ENCODE results near the gene LAMA2.

The LAMA2 gene

DNA sequence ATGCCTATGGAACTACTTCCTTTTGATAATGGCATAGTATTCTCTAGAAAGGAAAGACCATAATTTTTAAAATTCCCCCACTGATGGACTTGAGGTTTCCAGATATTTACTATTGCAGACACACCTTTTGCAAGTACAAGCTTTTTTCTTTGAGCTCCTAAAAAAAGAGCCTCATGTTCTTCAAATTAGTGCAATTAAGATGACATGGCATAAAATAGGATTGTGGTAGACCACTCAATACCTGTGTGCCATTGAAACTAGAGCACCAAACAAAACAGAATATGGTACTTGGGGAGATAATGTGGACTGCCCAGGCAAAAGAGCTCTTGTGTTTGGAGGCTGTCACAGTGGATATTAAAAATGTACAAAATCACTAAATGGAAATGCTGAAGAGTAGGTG lies 19.0 kb upstream of the LAMA2 start:
- no peaks in the 10 kb centered on the region for H3K36me3 ChIP-seq (ENCODE audit: control insufficient read depth, insufficient read depth, low read length)
- no peaks in the 10 kb centered on the region for H3K4me1 ChIP-seq (ENCODE audit: control insufficient read depth, insufficient read depth, low read length)
- no peaks in the 10 kb centered on the region for H3K27me3 ChIP-seq (ENCODE audit: control insufficient read depth, insufficient read depth, low read length)
- no peaks in the 10 kb centered on the region for H3K9me3 ChIP-seq (ENCODE audit: control insufficient read depth, insufficient read depth, low read length)
- DNase-seq (ENCODE audit: low read depth, low spot score) = no peak
- H3K27ac ChIP-seq (ENCODE audit: low read length) = no peak overlapping the region
- H3K4me3 ChIP-seq (ENCODE audit: low read length) = no peak overlapping the region

DNA sequence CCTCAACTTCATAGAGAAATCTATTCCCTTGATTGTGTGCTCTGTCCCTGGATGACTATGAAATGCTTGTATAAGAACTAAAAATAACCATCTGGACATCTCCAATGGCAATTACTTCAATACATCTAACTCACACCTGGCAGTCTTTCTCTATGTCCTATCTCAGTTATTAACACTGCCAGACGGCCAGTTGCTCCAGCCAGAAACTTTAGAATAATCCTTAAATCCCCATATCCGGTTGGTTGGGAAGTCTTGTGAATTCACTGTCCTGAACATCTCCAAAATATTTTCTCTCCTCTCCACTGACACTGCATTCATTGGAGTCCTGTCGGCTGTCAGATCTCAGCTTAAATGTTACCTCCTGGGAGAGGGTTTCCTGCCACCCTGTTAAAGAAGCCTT lies 12.2 kb upstream of the LAMA2 start:
- DNase-seq (ENCODE audit: low read depth, low spot score) = no peak
- no CpG with 5 or more reads among the region's 3 CpGs for WGBS (ENCODE audit: insufficient coverage, insufficient read length)
- no peaks in the 10 kb centered on the region for H3K9me3 ChIP-seq (ENCODE audit: control insufficient read depth, insufficient read depth, low read length)
- H3K4me1 ChIP-seq (ENCODE audit: control insufficient read depth, insufficient read depth, low read length) = no peaks in the 10 kb centered on the region
- H3K27me3 ChIP-seq (ENCODE audit: control insufficient read depth, insufficient read depth, low read length) = no peaks in the 10 kb centered on the region
- H3K36me3 ChIP-seq (ENCODE audit: control insufficient read depth, insufficient read depth, low read length) = no peaks in the 10 kb centered on the region
- H3K27ac ChIP-seq (ENCODE audit: low read length) = no peak overlapping the region
- no peak overlapping the region for H3K4me3 ChIP-seq (ENCODE audit: low read length)

DNA sequence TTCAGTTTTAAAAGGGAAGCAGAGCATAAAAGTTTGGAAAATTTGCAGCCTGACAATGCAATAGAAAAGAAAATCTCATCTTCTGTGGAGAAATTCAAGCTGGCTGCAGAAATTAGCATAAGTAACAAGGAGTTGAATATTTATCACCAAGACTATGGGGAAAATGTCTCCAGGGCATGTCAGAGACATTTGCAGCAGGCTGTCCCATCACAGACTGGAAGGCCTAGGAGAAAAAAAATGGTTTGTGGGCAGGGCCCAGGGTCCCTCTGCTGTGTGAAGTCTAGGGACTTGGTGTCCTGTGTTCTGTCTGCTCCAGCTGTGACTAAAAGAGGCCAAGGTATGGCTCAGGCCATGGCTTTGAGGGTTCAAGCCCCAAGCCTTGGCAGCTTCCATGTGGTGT lies 8.1 kb upstream of the LAMA2 start:
- DNase-seq (ENCODE audit: low read depth, low spot score) = no peak
- Histone ChIP-seq H3K9me3 (ENCODE audit: control insufficient read depth, insufficient read depth, low read length) (no peaks in the 10 kb centered on the region), H3K36me3 (ENCODE audit: control insufficient read depth, insufficient read depth, low read length) (no peaks in the 10 kb centered on the region), H3K4me3 (ENCODE audit: low read length) (no peak overlapping the region), H3K27ac (ENCODE audit: low read length) (no peak overlapping the region), H3K4me1 (ENCODE audit: control insufficient read depth, insufficient read depth, low read length) (no peaks in the 10 kb centered on the region), H3K27me3 (ENCODE audit: control insufficient read depth, insufficient read depth, low read length) (no peaks in the 10 kb centered on the region)

DNA sequence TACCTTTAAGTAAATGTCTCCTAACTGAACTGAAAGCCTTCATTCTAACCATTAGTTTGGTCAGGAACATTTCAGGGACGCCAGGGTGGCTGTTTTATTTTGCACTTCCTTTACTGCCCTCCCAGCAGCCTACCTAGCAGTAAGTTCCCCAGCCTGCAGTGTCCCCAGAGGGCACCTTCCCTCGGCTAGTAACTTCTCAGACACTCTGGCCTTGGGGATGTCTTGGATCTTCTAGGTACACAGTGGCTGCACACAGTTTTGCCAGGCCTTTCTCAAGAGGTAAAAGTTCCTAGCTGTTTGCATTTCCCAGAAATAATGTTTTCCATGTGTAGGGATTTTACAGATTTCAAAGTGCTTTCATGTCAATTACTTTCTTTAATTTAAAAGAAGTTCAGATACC lies 378 bp upstream of the LAMA2 start:
- Histone ChIP-seq H3K27ac (ENCODE audit: low read length) (no peak overlapping the region), H3K27me3 (ENCODE audit: control insufficient read depth, insufficient read depth, low read length) (no peaks in the 10 kb centered on the region), H3K36me3 (ENCODE audit: control insufficient read depth, insufficient read depth, low read length) (no peaks in the 10 kb centered on the region), H3K9me3 (ENCODE audit: control insufficient read depth, insufficient read depth, low read length) (no peaks in the 10 kb centered on the region), H3K4me1 (ENCODE audit: control insufficient read depth, insufficient read depth, low read length) (peaks cover 2% of the 10 kb centered on the region; the same call in 1 of the 2 replicates), H3K4me3 (ENCODE audit: low read length) (no peak overlapping the region; the same call in 1 of the 2 replicates)
- DNase-seq (ENCODE audit: low read depth, low spot score) = no peak
- no CpG with 5 or more reads among the region's 2 CpGs for WGBS (ENCODE audit: insufficient coverage, insufficient read length)

DNA sequence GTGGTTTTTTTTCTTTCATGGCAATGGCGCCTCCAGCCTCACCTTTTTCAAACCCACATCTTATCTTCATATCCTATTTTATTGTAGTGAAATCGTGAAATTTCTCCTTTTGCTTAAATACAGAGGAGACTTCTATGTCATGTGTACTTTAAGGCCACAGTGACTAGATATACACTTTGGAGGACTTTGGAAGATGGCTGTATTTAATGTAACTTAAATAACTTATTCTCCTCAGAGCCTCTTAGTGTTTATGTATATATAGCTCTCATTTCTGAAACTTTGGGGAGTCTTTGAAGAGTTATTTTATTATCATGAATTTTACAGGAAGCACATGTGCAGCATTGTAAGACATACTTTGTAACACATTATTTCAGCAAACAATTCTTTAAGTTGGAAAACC lies 968 bp downstream of the LAMA2 start:
- Histone ChIP-seq H3K27ac (ENCODE audit: low read length) (no peak overlapping the region), H3K9me3 (ENCODE audit: control insufficient read depth, insufficient read depth, low read length) (no peaks in the 10 kb centered on the region), H3K27me3 (ENCODE audit: control insufficient read depth, insufficient read depth, low read length) (no peaks in the 10 kb centered on the region), H3K4me1 (ENCODE audit: control insufficient read depth, insufficient read depth, low read length) (peaks cover 2% of the 10 kb centered on the region; the same call in 1 of the 2 replicates), H3K4me3 (ENCODE audit: low read length) (no peak overlapping the region), H3K36me3 (ENCODE audit: control insufficient read depth, insufficient read depth, low read length) (no peaks in the 10 kb centered on the region)
- WGBS (ENCODE audit: insufficient coverage, insufficient read length) = no CpG with 5 or more reads among the region's 2 CpGs
- DNase-seq (ENCODE audit: low read depth, low spot score) = no peak

DNA sequence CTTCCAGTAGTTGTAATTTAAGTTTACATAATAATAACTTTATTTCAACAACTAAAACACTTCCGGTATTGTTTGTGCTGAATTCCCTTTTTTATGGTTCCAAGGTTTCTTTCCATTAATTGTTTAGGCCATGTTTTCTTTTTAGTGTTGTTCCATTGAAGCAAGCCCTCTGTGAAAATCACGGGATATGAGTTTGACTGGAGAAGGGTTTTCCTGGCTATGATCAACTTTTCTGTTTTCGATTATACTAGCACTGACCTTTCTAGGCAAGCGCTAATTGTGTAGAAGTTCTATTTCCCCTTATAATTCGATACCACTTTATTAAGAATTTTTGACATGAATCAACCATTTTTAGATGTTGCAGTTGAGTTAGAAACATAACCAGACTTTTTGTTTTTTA lies 2.4 kb downstream of the LAMA2 start:
- Histone ChIP-seq H3K27ac (ENCODE audit: low read length) (no peak overlapping the region), H3K36me3 (ENCODE audit: control insufficient read depth, insufficient read depth, low read length) (no peaks in the 10 kb centered on the region), H3K27me3 (ENCODE audit: control insufficient read depth, insufficient read depth, low read length) (no peaks in the 10 kb centered on the region), H3K4me1 (ENCODE audit: control insufficient read depth, insufficient read depth, low read length) (peaks cover 2% of the 10 kb centered on the region; the same call in 1 of the 2 replicates), H3K9me3 (ENCODE audit: control insufficient read depth, insufficient read depth, low read length) (no peaks in the 10 kb centered on the region), H3K4me3 (ENCODE audit: low read length) (no peak overlapping the region)
- no peak for DNase-seq (ENCODE audit: low read depth, low spot score)
- WGBS (ENCODE audit: insufficient coverage, insufficient read length) = no CpG with 5 or more reads among the region's 5 CpGs

DNA sequence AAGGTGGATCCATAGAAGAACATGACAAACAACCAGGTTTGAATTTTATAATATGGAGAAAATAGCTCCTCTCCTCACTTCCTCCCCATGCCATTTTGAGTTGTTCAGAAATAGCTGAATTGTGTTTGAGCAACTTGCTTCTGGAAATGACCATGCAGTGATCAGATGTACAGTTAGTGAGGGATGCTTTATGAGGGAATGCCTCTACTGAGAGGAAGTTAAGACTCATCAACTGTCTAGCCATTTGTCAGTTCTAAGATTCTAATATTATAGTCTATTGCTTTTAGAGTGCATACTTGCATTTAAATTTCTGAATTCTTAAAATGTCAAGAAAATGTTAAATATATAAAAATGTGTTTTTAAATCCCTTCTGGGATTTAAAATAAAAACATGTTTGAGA lies 3.8 kb downstream of the LAMA2 start:
- H3K4me1 ChIP-seq (ENCODE audit: control insufficient read depth, insufficient read depth, low read length) = peaks cover 2% of the 10 kb centered on the region; the same call in 1 of the 2 replicates
- H3K4me3 ChIP-seq (ENCODE audit: low read length) = no peak overlapping the region
- no peaks in the 10 kb centered on the region for H3K9me3 ChIP-seq (ENCODE audit: control insufficient read depth, insufficient read depth, low read length)
- DNase-seq (ENCODE audit: low read depth, low spot score) = no peak
- H3K27ac ChIP-seq (ENCODE audit: low read length) = no peak overlapping the region
- no peaks in the 10 kb centered on the region for H3K36me3 ChIP-seq (ENCODE audit: control insufficient read depth, insufficient read depth, low read length)
- H3K27me3 ChIP-seq (ENCODE audit: control insufficient read depth, insufficient read depth, low read length) = no peaks in the 10 kb centered on the region

DNA sequence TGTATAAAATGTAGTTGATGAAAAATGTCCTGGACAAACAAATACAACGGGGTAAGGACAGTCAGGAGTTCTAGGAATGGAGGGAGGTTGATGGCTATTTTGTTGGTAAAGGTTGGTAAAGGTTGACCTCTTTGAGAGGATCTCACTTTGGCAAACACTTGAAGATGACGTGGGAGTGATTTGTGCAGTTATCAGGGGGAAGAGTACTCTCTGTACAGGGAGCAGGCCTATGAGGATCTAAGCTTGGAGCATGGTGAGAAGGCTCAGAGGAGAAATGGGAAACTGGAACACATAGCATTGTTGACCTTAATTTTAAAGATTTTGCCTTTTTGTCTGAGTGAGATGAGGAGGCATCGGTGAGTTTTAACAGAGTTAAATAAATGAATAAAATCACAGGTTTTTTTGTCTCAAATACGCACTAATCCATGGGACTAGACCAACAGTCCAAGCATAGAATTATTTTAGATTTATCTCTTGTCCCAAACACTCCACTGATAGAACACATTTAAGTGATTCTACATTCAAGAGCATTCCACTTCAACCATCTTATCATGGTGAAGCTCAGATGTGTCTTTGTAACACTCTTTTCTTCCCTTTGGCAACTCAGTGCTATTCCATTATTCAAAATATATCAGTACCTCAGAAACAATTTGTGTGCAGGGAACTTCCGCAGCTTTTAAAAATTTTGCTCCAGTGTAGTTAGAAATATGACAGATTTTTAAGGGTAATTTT lies 5.7 kb downstream of the LAMA2 start:
- H3K4me1 ChIP-seq (ENCODE audit: control insufficient read depth, insufficient read depth, low read length) = no peaks in the 10 kb centered on the region
- no CpG with 5 or more reads among the region's 5 CpGs for WGBS (ENCODE audit: insufficient coverage, insufficient read length)
- no peaks in the 10 kb centered on the region for H3K27me3 ChIP-seq (ENCODE audit: control insufficient read depth, insufficient read depth, low read length)

DNA sequence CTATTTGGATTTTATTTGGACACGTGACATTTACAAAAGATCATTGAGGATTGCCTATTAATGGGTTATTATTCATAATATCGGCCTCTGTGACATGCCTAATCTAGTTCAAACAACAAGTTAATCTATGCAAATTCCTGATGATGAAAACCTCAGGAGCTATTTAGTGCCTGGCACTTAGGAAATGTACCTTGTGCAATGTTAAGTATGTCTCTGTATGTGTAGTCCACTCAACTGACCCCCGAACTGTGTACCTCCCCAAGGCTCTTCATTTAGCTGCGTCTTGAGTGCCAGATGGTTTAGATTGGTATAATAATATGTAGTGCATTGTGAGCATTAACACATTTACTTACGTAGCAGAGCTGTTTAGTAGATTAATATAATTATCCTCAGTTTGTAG lies 6.9 kb downstream of the LAMA2 start:
- WGBS (ENCODE audit: insufficient coverage, insufficient read length) = no CpG with 5 or more reads among the region's 5 CpGs
- Histone ChIP-seq H3K4me1 (ENCODE audit: control insufficient read depth, insufficient read depth, low read length) (no peaks in the 10 kb centered on the region), H3K27ac (ENCODE audit: low read length) (no peak overlapping the region), H3K9me3 (ENCODE audit: control insufficient read depth, insufficient read depth, low read length) (no peaks in the 10 kb centered on the region), H3K4me3 (ENCODE audit: low read length) (no peak overlapping the region), H3K36me3 (ENCODE audit: control insufficient read depth, insufficient read depth, low read length) (no peaks in the 10 kb centered on the region), H3K27me3 (ENCODE audit: control insufficient read depth, insufficient read depth, low read length) (no peaks in the 10 kb centered on the region)
- DNase-seq (ENCODE audit: low read depth, low spot score) = no peak

More for the DNA sequence above, 5.7 kb downstream of the LAMA2 start:
- Histone ChIP-seq H3K36me3 (ENCODE audit: control insufficient read depth, insufficient read depth, low read length) (no peaks in the 10 kb centered on the region), H3K4me3 (ENCODE audit: low read length) (no peak overlapping the region), H3K27ac (ENCODE audit: low read length) (no peak overlapping the region), H3K9me3 (ENCODE audit: control insufficient read depth, insufficient read depth, low read length) (no peaks in the 10 kb centered on the region)
- DNase-seq (ENCODE audit: low read depth, low spot score) = no peak

DNA sequence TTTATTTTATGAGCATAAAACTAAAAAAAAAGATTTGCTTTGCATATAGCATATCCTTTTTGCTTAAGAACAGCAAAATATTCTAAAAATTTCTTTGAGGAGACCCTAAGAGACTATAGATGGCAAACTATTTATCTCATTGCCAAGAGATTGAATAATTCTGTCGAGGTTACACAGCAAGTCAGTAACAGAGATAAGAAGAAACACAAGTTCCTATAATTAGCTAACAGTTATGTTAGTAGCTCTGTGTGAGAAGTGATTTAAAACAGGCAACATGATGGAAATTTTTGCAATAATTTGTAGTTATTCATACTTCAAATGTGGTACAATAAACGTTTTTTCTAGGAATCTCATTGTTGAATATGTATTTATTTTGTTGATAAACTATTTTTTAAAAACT lies 9.1 kb downstream of the LAMA2 start:
- DNase-seq (ENCODE audit: low read depth, low spot score) = no peak
- no CpG with 5 or more reads among the region's 2 CpGs for WGBS (ENCODE audit: insufficient coverage, insufficient read length)
- Histone ChIP-seq H3K4me1 (ENCODE audit: control insufficient read depth, insufficient read depth, low read length) (no peaks in the 10 kb centered on the region), H3K9me3 (ENCODE audit: control insufficient read depth, insufficient read depth, low read length) (no peaks in the 10 kb centered on the region), H3K27me3 (ENCODE audit: control insufficient read depth, insufficient read depth, low read length) (no peaks in the 10 kb centered on the region), H3K27ac (ENCODE audit: low read length) (no peak overlapping the region), H3K4me3 (ENCODE audit: low read length) (no peak overlapping the region), H3K36me3 (ENCODE audit: control insufficient read depth, insufficient read depth, low read length) (no peaks in the 10 kb centered on the region)

DNA sequence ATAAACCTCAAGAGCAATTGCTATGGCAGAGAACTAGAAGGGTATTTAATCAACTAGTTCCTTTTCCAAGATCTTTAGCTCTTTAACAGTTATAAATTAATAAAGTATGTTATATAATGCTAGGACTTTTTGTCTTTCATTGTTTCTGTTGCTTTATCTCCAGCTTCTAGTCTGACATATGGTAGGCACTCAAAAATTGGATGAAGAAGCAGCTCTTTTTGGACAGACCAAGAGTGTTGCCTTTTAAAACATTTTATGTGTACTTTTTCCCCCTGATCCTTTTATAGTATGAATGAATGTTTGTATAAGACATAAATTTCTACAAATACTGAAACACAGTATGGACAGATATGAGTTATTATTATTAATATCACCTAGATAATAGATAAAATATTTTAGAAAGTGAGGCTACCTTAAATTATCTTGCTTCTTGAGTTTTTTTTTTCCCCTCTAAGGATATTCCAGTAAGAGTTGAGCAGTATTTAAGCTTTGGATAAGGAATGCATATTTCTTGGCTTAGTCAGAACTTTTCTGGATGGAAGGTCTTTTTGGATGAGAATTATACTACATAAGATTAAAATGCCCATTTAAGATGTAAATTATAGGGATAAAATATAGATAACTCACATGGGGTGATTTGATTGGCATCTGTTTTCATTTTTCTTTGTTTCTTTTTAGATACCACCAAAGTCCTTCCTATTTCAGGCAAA lies 16.6 kb downstream of the LAMA2 start:
- no peaks in the 10 kb centered on the region for H3K27me3 ChIP-seq (ENCODE audit: control insufficient read depth, insufficient read depth, low read length)
- no peaks in the 10 kb centered on the region for H3K9me3 ChIP-seq (ENCODE audit: control insufficient read depth, insufficient read depth, low read length)
- H3K4me3 ChIP-seq (ENCODE audit: low read length) = no peak overlapping the region
- no peaks in the 10 kb centered on the region for H3K36me3 ChIP-seq (ENCODE audit: control insufficient read depth, insufficient read depth, low read length)
- H3K27ac ChIP-seq (ENCODE audit: low read length) = no peak overlapping the region
- H3K4me1 ChIP-seq (ENCODE audit: control insufficient read depth, insufficient read depth, low read length) = no peaks in the 10 kb centered on the region
- DNase-seq (ENCODE audit: low read depth, low spot score) = no peak
